ENCODE data around the gene NXPE4. TPM values are rescaled to one million over a fixed set of nuclear protein-coding genes. Genes with fewer than 3 reads are reported as not detected.
"Not testable (repeated sequence)": the region's sequence is repeated elsewhere in the genome, so short reads cannot be mapped to it uniquely, and the experiment has no call there.

NXPE4 gene
- polyA plus RNA-seq: under 1 TPM in 1 of 2 donors, not detected in 1; 0.01 TPM

DNA sequence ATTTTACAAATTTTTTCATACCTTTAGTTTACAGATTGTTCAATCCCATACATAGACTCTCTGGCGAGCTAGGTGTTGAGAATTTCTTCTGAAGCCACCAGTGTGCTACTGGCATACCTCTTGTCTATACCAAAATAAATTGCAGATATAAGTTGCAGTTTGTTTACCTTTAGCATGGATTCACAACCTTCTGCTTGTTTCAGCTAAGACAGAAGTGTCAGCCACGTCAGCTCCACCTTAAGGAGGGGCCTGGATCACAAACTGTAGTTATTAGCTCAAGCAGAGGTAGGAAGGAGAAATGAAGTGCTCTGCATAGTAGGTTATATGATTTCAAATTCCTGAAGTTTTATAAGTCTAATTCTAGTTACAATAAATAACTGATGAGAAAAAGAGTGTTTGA lies at the start of gene NXPE4:
Gene NXPE4, minus strand, starts transcription at position 216 of the 400 bp plus-strand sequence. CDS start 1,027 bp downstream, outside the sequence.
- H3K36me3 ChIP-seq (ENCODE audit: control insufficient read depth in 2 of 2, insufficient read depth in 2 of 2, low read length in 1 of 2): no peaks in the 10 kb centered on the region
- WGBS, 2 donors: 58% methylated on average over 2 of the region's 2 CpGs
- H3K9me3 ChIP-seq (ENCODE audit: control insufficient read depth in 2 of 2, insufficient read depth in 1 of 2, low read depth in 1 of 2, low read length in 1 of 2): no peaks in the 10 kb centered on the region
- no peak within 1 kb of the TSS for H3K27ac ChIP-seq (ENCODE audit: low read depth in 2 of 2, low read length in 1 of 2)
- no peaks in the 10 kb centered on the region for H3K4me1 ChIP-seq (ENCODE audit: control insufficient read depth in 2 of 2, insufficient read depth in 2 of 2, low read length in 1 of 2)
- no peak within 1 kb of the TSS for H3K4me3 ChIP-seq (ENCODE audit: low read depth in 1 of 2, low read length in 2 of 2)
- no peaks in the 10 kb centered on the region for H3K27me3 ChIP-seq (ENCODE audit: control insufficient read depth in 1 of 2, insufficient read depth in 2 of 2, low read length in 2 of 2)

- H3K36me3 ChIP-seq (ENCODE audit: control insufficient read depth in 2 of 2, insufficient read depth in 2 of 2, low read length in 1 of 2); H3K4me1 ChIP-seq (ENCODE audit: control insufficient read depth in 2 of 2, insufficient read depth in 2 of 2, low read length in 1 of 2); H3K27me3 ChIP-seq (ENCODE audit: control insufficient read depth in 1 of 2, insufficient read depth in 2 of 2, low read length in 2 of 2); H3K4me3 ChIP-seq (ENCODE audit: low read depth in 1 of 2, low read length in 2 of 2); H3K9me3 ChIP-seq (ENCODE audit: control insufficient read depth in 2 of 2, insufficient read depth in 1 of 2, low read depth in 1 of 2, low read length in 1 of 2); H3K27ac ChIP-seq (ENCODE audit: low read depth in 2 of 2, low read length in 1 of 2): not testable (repeated sequence)
- WGBS, 2 donors: 91 to 97% methylated on average over 6 of the region's 6 CpGs
Observed at GRCh38 chr11:114639440-114639839, 43.9 kb upstream of the NXPE4 start.

DNA sequence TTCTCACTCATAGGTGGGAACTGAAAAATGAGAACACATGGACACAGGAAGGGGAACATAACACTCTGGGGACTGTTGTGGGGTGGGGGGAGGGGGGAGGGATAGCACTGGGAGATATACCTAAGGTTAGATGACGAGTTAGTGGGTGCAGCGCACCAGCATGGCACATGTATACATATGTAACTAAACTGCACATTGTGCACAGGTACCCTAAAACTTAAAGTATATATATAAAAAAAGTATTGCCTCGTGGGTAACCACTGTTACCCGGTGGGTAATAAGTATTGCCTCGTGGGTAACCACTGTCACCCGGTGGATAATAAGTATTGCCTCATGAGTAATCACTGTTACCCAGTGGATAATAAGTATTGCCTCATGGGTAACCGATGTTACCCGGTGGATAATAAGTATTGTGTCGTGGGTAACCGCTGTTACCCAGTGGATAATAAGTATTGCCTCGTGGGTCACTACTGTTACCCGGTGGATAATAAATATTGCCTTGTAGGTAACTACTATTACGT lies 35.9 kb upstream of the NXPE4 start:
- H3K36me3 ChIP-seq (ENCODE audit: control insufficient read depth in 2 of 2, insufficient read depth in 2 of 2, low read length in 1 of 2); H3K27me3 ChIP-seq (ENCODE audit: control insufficient read depth in 1 of 2, insufficient read depth in 2 of 2, low read length in 2 of 2); H3K4me1 ChIP-seq (ENCODE audit: control insufficient read depth in 2 of 2, insufficient read depth in 2 of 2, low read length in 1 of 2); H3K4me3 ChIP-seq (ENCODE audit: low read depth in 1 of 2, low read length in 2 of 2); H3K27ac ChIP-seq (ENCODE audit: low read depth in 2 of 2, low read length in 1 of 2); H3K9me3 ChIP-seq (ENCODE audit: control insufficient read depth in 2 of 2, insufficient read depth in 1 of 2, low read depth in 1 of 2, low read length in 1 of 2): not testable (repeated sequence)
- 91 to 93% methylated on average over 13 of the region's 13 CpGs for WGBS, 2 donors

DNA sequence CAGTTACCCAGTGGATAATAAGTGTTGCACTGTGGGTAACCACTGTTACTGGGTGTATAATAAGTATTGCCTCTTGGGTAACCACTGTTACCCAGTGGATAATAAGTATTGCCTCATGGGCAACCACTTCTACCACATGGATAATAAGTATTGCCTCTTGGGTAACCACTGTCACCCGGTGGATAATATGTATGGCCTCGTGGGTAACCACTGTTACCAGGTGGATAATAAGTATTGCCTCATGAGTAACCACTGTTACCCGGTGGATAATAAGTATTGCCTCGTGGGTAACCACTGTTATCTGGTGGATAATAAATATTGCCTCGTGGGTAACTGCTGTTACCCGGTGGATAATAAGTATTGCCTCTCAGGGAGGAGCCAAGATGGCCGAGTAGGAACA lies 29.7 kb upstream of the NXPE4 start:
- H3K36me3 ChIP-seq (ENCODE audit: control insufficient read depth in 2 of 2, insufficient read depth in 2 of 2, low read length in 1 of 2): no peaks in the 10 kb centered on the region
- H3K27ac ChIP-seq (ENCODE audit: low read depth in 2 of 2, low read length in 1 of 2): no peak overlapping the region
- no peaks in the 10 kb centered on the region for H3K4me1 ChIP-seq (ENCODE audit: control insufficient read depth in 2 of 2, insufficient read depth in 2 of 2, low read length in 1 of 2)
- WGBS, 2 donors: 85 to 87% methylated on average over 7 of the region's 7 CpGs
- no peak overlapping the region for H3K4me3 ChIP-seq (ENCODE audit: low read depth in 1 of 2, low read length in 2 of 2)
- no peaks in the 10 kb centered on the region for H3K27me3 ChIP-seq (ENCODE audit: control insufficient read depth in 1 of 2, insufficient read depth in 2 of 2, low read length in 2 of 2)
- no peaks in the 10 kb centered on the region for H3K9me3 ChIP-seq (ENCODE audit: control insufficient read depth in 2 of 2, insufficient read depth in 1 of 2, low read depth in 1 of 2, low read length in 1 of 2)

- Histone ChIP-seq H3K9me3 (ENCODE audit: control insufficient read depth in 2 of 2, insufficient read depth in 1 of 2, low read depth in 1 of 2, low read length in 1 of 2) (no peaks in the 10 kb centered on the region), H3K4me3 (ENCODE audit: low read depth in 1 of 2, low read length in 2 of 2) (no peak overlapping the region), H3K4me1 (ENCODE audit: control insufficient read depth in 2 of 2, insufficient read depth in 2 of 2, low read length in 1 of 2) (no peaks in the 10 kb centered on the region), H3K36me3 (ENCODE audit: control insufficient read depth in 2 of 2, insufficient read depth in 2 of 2, low read length in 1 of 2) (no peaks in the 10 kb centered on the region), H3K27me3 (ENCODE audit: control insufficient read depth in 1 of 2, insufficient read depth in 2 of 2, low read length in 2 of 2) (no peaks in the 10 kb centered on the region), H3K27ac (ENCODE audit: low read depth in 2 of 2, low read length in 1 of 2) (no peak overlapping the region)
- WGBS, 2 donors: 83 to 86% methylated on average over 10 of the region's 10 CpGs
Observed at GRCh38 chr11:114624455-114625207, 29.0 kb upstream of the NXPE4 start.

GRCh38 chr11:114623720-114624119 lies 28.1 kb upstream of the NXPE4 start:
- Histone ChIP-seq H3K4me1 (ENCODE audit: control insufficient read depth in 2 of 2, insufficient read depth in 2 of 2, low read length in 1 of 2) (no peaks in the 10 kb centered on the region), H3K9me3 (ENCODE audit: control insufficient read depth in 2 of 2, insufficient read depth in 1 of 2, low read depth in 1 of 2, low read length in 1 of 2) (no peaks in the 10 kb centered on the region), H3K4me3 (ENCODE audit: low read depth in 1 of 2, low read length in 2 of 2) (no peak overlapping the region), H3K27ac (ENCODE audit: low read depth in 2 of 2, low read length in 1 of 2) (no peak overlapping the region), H3K27me3 (ENCODE audit: control insufficient read depth in 1 of 2, insufficient read depth in 2 of 2, low read length in 2 of 2) (no peaks in the 10 kb centered on the region), H3K36me3 (ENCODE audit: control insufficient read depth in 2 of 2, insufficient read depth in 2 of 2, low read length in 1 of 2) (no peaks in the 10 kb centered on the region)
- WGBS, 2 donors: 73 to 81% methylated on average over 7 of the region's 7 CpGs

GRCh38 chr11:114622858-114623257 lies 27.3 kb upstream of the NXPE4 start:
- H3K27me3 ChIP-seq (ENCODE audit: control insufficient read depth in 1 of 2, insufficient read depth in 2 of 2, low read length in 2 of 2): no peaks in the 10 kb centered on the region
- no peak overlapping the region for H3K4me3 ChIP-seq (ENCODE audit: low read depth in 1 of 2, low read length in 2 of 2)
- no peaks in the 10 kb centered on the region for H3K36me3 ChIP-seq (ENCODE audit: control insufficient read depth in 2 of 2, insufficient read depth in 2 of 2, low read length in 1 of 2)
- 94 to 95% methylated on average over 11 of the region's 11 CpGs for whole genome bisulfite sequencing, 2 donors
- no peaks in the 10 kb centered on the region for H3K4me1 ChIP-seq (ENCODE audit: control insufficient read depth in 2 of 2, insufficient read depth in 2 of 2, low read length in 1 of 2)
- no peaks in the 10 kb centered on the region for H3K9me3 ChIP-seq (ENCODE audit: control insufficient read depth in 2 of 2, insufficient read depth in 1 of 2, low read depth in 1 of 2, low read length in 1 of 2)
- H3K27ac ChIP-seq (ENCODE audit: low read depth in 2 of 2, low read length in 1 of 2): no peak overlapping the region

- Histone ChIP-seq H3K27ac (ENCODE audit: low read depth in 2 of 2, low read length in 1 of 2) (no peak overlapping the region), H3K36me3 (ENCODE audit: control insufficient read depth in 2 of 2, insufficient read depth in 2 of 2, low read length in 1 of 2) (no peaks in the 10 kb centered on the region)
- WGBS, 2 donors: 82 to 83% methylated on average over 16 of the region's 16 CpGs
Observed at GRCh38 chr11:114621950-114622809, 26.6 kb upstream of the NXPE4 start.

DNA sequence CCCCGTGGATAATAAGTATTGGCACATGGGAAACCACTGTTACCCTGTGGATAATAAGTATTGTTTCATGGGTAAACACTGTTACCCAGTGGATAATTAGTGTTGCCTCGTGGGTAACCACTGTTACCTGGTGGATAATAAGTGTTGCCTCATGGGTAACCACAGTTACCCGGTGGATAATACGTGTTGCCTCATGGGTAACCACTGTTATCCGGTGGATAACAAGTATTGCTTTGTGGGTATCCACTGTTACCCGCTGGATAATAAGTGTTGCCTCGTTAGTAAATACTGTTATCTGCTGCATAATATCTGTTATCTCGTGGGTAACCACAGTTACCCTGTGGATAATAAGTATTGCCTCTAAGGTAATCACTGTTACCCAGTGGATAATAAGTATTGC lies 25.5 kb upstream of the NXPE4 start:
- Histone ChIP-seq H3K9me3 (ENCODE audit: control insufficient read depth in 2 of 2, insufficient read depth in 1 of 2, low read depth in 1 of 2, low read length in 1 of 2) (no peaks in the 10 kb centered on the region), H3K27ac (ENCODE audit: low read depth in 2 of 2, low read length in 1 of 2) (no peak overlapping the region), H3K4me3 (ENCODE audit: low read depth in 1 of 2, low read length in 2 of 2) (no peak overlapping the region), H3K36me3 (ENCODE audit: control insufficient read depth in 2 of 2, insufficient read depth in 2 of 2, low read length in 1 of 2) (no peaks in the 10 kb centered on the region), H3K27me3 (ENCODE audit: control insufficient read depth in 1 of 2, insufficient read depth in 2 of 2, low read length in 2 of 2) (no peaks in the 10 kb centered on the region), H3K4me1 (ENCODE audit: control insufficient read depth in 2 of 2, insufficient read depth in 2 of 2, low read length in 1 of 2) (no peaks in the 10 kb centered on the region)
- WGBS, 2 donors: 81 to 84% methylated on average over 8 of the region's 8 CpGs

More at GRCh38 chr11:114621950-114622809, 26.6 kb upstream of the NXPE4 start:
- H3K9me3 ChIP-seq (ENCODE audit: control insufficient read depth in 2 of 2, insufficient read depth in 1 of 2, low read depth in 1 of 2, low read length in 1 of 2): no peaks in the 10 kb centered on the region
- no peaks in the 10 kb centered on the region for H3K4me1 ChIP-seq (ENCODE audit: control insufficient read depth in 2 of 2, insufficient read depth in 2 of 2, low read length in 1 of 2)
- no peak overlapping the region for H3K4me3 ChIP-seq (ENCODE audit: low read depth in 1 of 2, low read length in 2 of 2)
- H3K27me3 ChIP-seq (ENCODE audit: control insufficient read depth in 1 of 2, insufficient read depth in 2 of 2, low read length in 2 of 2): no peaks in the 10 kb centered on the region

Data from esophagus (tissue), 2 donors.